ENCODE measurements around the gene CCDC71.

Gene CCDC71

GRCh38 chr3:49148159-49148558 lies 18.0 kb downstream of the CCDC71 start:
- TF ChIP-seq CTCF (IDR thresholded peaks at IDR 0.05; ENCODE audit: low read depth, low read length): no peak
- DNase-seq (ENCODE audit: extremely low read depth, low read depth): no peak

GRCh38 chr3:49140080-49140479 lies 26.1 kb downstream of the CCDC71 start:
- DNase-seq (ENCODE audit: extremely low read depth, low read depth): no peak
- no peak for TF ChIP-seq CTCF (IDR thresholded peaks at IDR 0.05; ENCODE audit: low read depth, low read length)

- DNase-seq (ENCODE audit: extremely low read depth, low read depth): no peak
- no peak for TF ChIP-seq CTCF (IDR thresholded peaks at IDR 0.05; ENCODE audit: low read depth, low read length)
These were observed 30.6 kb downstream of the CCDC71 start for GRCh38 chr3:49135499-49135898.

- no peak for DNase-seq (ENCODE audit: extremely low read depth, low read depth)
- TF ChIP-seq CTCF (IDR thresholded peaks at IDR 0.05; ENCODE audit: low read depth, low read length): no peak
These were observed 31.5 kb downstream of the CCDC71 start for GRCh38 chr3:49134471-49135265.

- TF ChIP-seq CTCF (IDR thresholded peaks at IDR 0.05; ENCODE audit: low read depth, low read length): no peak
- DNase-seq (ENCODE audit: extremely low read depth, low read depth): peak; percentile 79
These were observed 32.7 kb downstream of the CCDC71 start for GRCh38 chr3:49133226-49133951.

- peak; percentile 57 for DNase-seq (ENCODE audit: extremely low read depth, low read depth)
These were observed 33.5 kb downstream of the CCDC71 start, which contains the start of gene LAMB2 for GRCh38 chr3:49132437-49133225. TSS of gene LAMB2 (minus strand) at chr3:49133050. CDS start at chr3:49132867, 183 bp downstream.

More at GRCh38 chr3:49132437-49133225, 33.5 kb downstream of the CCDC71 start, which contains the start of gene LAMB2:
- TF ChIP-seq CTCF (IDR thresholded peaks at IDR 0.05; ENCODE audit: low read depth, low read length): peak; percentile 32

Data from AG09319 (cell line).